Endothelial cell of umbilical vein (primary cell): ENCODE data around the gene TMEM45B. TPM values are rescaled to one million over a fixed set of nuclear protein-coding genes. Genes with fewer than 3 reads are reported as not detected.

Source experiments
- BruUV-seq: library from RNA; stranded (reverse); fragments of 400-500 nt; replicated peaks from 2 replicates; lab custom pipeline; 2021; lab: Mats Ljungman, UMichigan
- CTCF ChIA-PET: fragments of 300-600, 350-600 bp; sonication (Branson Sonifier 250); formaldehyde crosslinking; loops from one replicate; lab custom pipeline; 2021; ENCODE audit warnings: antibody characterized with exemption, inconsistent platforms; lab: Charles Lee
- POLR2A ChIA-PET: fragments of 300-600, 350-600 bp; sonication (Branson Sonifier 250); formaldehyde crosslinking; loops from one replicate; lab custom pipeline; 2021; ENCODE audit warnings: antibody characterized with exemption, inconsistent platforms; lab: Charles Lee
- DNase-seq: peaks from one replicate; pipeline ENCODE4 v3.0.0-alpha.2; 2011; ENCODE audit warnings: low read depth, low spot score
- FAIRE-seq: peaks from 2 replicates; lab custom pipeline; 2011; peaks lifted over from hg19 to GRCh38; lab: Jason Lieb, UNC
- H2AFZ ChIP-seq: 2 replicates; pipeline ENCODE4 v1.6.0; 2012; ENCODE audit warnings: low read depth, low read length, control low read depth, inconsistent platforms
- H3K27ac ChIP-seq: 2 replicates; pipeline ENCODE4 v1.5.1; 2011; ENCODE audit warnings: low read depth, mild to moderate bottlenecking, control low read depth, low read length, moderate library complexity; ENCODE audit not compliant: insufficient read depth
- H3K27me3 ChIP-seq, 2 experiments: 2 replicates each; pipeline versions ENCODE4 v1.6.0 to v1.6.1; 2011; ENCODE audit warnings: low read length in 2 of 2, mixed read lengths in 1 of 2; ENCODE audit not compliant: control insufficient read depth in 2 of 2, insufficient read depth in 2 of 2
- H3K36me3 ChIP-seq, 2 experiments: 2 replicates in 1 of 2; 3 replicates in 1 of 2; pipeline ENCODE4 v1.5.1; 2011; ENCODE audit warnings: low read length in 2 of 2, mild to moderate bottlenecking in 1 of 2, moderate library complexity in 1 of 2; ENCODE audit not compliant: control insufficient read depth in 2 of 2, insufficient read depth in 2 of 2; ENCODE audit errors: extremely low read depth in 1 of 2
- H3K4me1 ChIP-seq: 3 replicates; pipeline ENCODE4 v1.5.1; 2011; ENCODE audit warnings: mild to moderate bottlenecking, low read length; ENCODE audit not compliant: control insufficient read depth, insufficient read depth; ENCODE audit errors: extremely low read depth
- H3K4me2 ChIP-seq: 2 replicates; pipeline ENCODE4 v1.6.1; 2011; ENCODE audit warnings: low read length, control low read depth, mixed read lengths; ENCODE audit not compliant: insufficient read depth
- H3K4me3 ChIP-seq, 3 experiments: fragments of 200-600 bp in 1 of 3; sonication (generic), shearing (Covaris generic) in 1 of 3; replicated peaks in 1 of 3; 2 replicates each; pipeline ENCODE4 v1.5.1; 2011 to 2016; ENCODE audit warnings: control low read depth in 3 of 3, low read length in 3 of 3, mild to moderate bottlenecking in 2 of 3, inconsistent platforms in 1 of 3, low read depth in 1 of 3, moderate library complexity in 1 of 3; ENCODE audit not compliant: insufficient read depth in 1 of 3
- H3K79me2 ChIP-seq: 2 replicates; pipeline ENCODE4 v1.6.0; 2012; ENCODE audit warnings: low read length, inconsistent platforms; ENCODE audit not compliant: control insufficient read depth, insufficient read depth
- H3K9ac ChIP-seq: replicated peaks from 2 replicates; pipeline ENCODE3; 2011; ENCODE audit warnings: low read length, control low read depth; ENCODE audit not compliant: insufficient read depth; ENCODE audit errors: extremely low read depth
- H3K9me1 ChIP-seq: replicated peaks from 3 replicates; pipeline ENCODE4 v1.6.0; 2011; ENCODE audit warnings: mild to moderate bottlenecking, low read length; ENCODE audit not compliant: control insufficient read depth, insufficient read depth; ENCODE audit errors: extremely low read depth
- H3K9me3 ChIP-seq: replicated peaks from 2 replicates; pipeline ENCODE4 v1.5.1; 2012; ENCODE audit warnings: low read length, inconsistent platforms; ENCODE audit not compliant: control insufficient read depth, insufficient read depth
- H4K20me1 ChIP-seq: replicated peaks from 2 replicates; pipeline ENCODE3; 2011; ENCODE audit warnings: mild to moderate bottlenecking, low read length; ENCODE audit not compliant: control insufficient read depth, insufficient read depth; ENCODE audit errors: extremely low read depth
- CTCF ChIP-seq, 2 donors: IDR thresholded peaks; 1 replicate in 1 of 2; 2 replicates in 1 of 2; pipeline ENCODE4 v1.5.1; 2011; ENCODE audit warnings: low read length in 2 of 2, mild to moderate bottlenecking in 2 of 2, moderate library complexity in 2 of 2, control low read depth in 1 of 2, inconsistent platforms in 1 of 2, low read depth in 1 of 2; ENCODE audit not compliant: insufficient read depth in 1 of 2; ENCODE audit errors: extremely low read depth in 1 of 2
- EZH2 ChIP-seq: IDR thresholded peaks from 2 replicates; pipeline ENCODE4 v1.6.1; 2012; ENCODE audit warnings: borderline replicate concordance, low read depth, mild to moderate bottlenecking, moderate library complexity, low read length, inconsistent platforms; ENCODE audit not compliant: severe bottlenecking
- FOS ChIP-seq: IDR thresholded peaks from 2 replicates; pipeline ENCODE4 v1.6.1; 2011; ENCODE audit warnings: mild to moderate bottlenecking, low read length, moderate library complexity, borderline replicate concordance; ENCODE audit not compliant: insufficient read depth
- GATA2 ChIP-seq: IDR thresholded peaks from 2 replicates; pipeline ENCODE4 v1.7.0; 2011; ENCODE audit warnings: low read depth, mild to moderate bottlenecking, moderate library complexity, mixed read lengths, low read length; ENCODE audit not compliant: insufficient read length, insufficient read depth
- JUN ChIP-seq: IDR thresholded peaks from 2 replicates; pipeline ENCODE4 v1.6.1; 2011; ENCODE audit warnings: borderline replicate concordance, low read depth; ENCODE audit not compliant: insufficient read length, insufficient read depth
- MAX ChIP-seq: IDR thresholded peaks from 2 replicates; pipeline ENCODE4 v1.6.1; 2011; ENCODE audit not compliant: insufficient read depth, insufficient read length
- MYC ChIP-seq: IDR thresholded peaks from one replicate; pipeline ENCODE4 v1.6.1; 2011; ENCODE audit warnings: mild to moderate bottlenecking, low read depth, low read length
- POLR2A ChIP-seq: IDR thresholded peaks from 2 replicates; pipeline ENCODE4 v1.6.1; 2012; ENCODE audit warnings: low read depth, mild to moderate bottlenecking, control low read depth, low read length
- POLR2AphosphoS5 ChIP-seq: IDR thresholded peaks from 2 replicates; pipeline ENCODE4 v1.6.1; 2012; ENCODE audit warnings: low read depth, mild to moderate bottlenecking, control low read depth, low read length, moderate library complexity; ENCODE audit not compliant: insufficient read depth
- dilution Hi-C: fragments of 300-500 bp; cut with MboI; formaldehyde crosslinking; loops from one replicate; pipeline ENCODE4 v1.15.0; 2019; ENCODE audit warnings: low sequenced_read_pairs; ENCODE audit not compliant: extremely low pct_ligation_motif_present
- intact Hi-C: fragments of 100-400 bp; cut with micrococcal nuclease; formaldehyde crosslinking; loops from one replicate; pipeline ENCODE4 v1.10.0; 2022
- polyA plus RNA-seq, 4 experiments: library from polyadenylated mRNA; depleted of rRNA in 3 of 4; stranded (reverse) in 3 of 4; unstranded in 1 of 4; fragments of >200 nt; gene quantifications; 2 replicates each; pipeline versions ENCODE4 v1.2.1 to v1.2.3, GENCODE V29; 2011 to 2012; ENCODE audit warnings: missing spikeins in 1 of 4
- total RNA-seq: library from RNA; stranded (reverse); gene quantifications from 2 replicates; pipeline ENCODE4 v1.2.3, GENCODE V29; 2021

Gene TMEM45B
- total and polyA plus RNA-seq, 2 donors (not counting 3 experiments of a cell fraction or from before 2014, with no cell fraction given), result 0.08 TPM; not detected in 1

- H3K4me2 ChIP-seq, result peak overlapping the region; percentile 73
- H3K9me3 ChIP-seq, result no peaks in the 10 kb centered on the region
- CTCF ChIA-PET, result interaction anchor here (1.1 to 2.8 kb wide), 5 partner anchors 14 to 250 kb away, joined by 3 to 26 read pairs (median 4); no protein-coding TSS in a partner anchor
- no peak overlapping the region for H3K9ac ChIP-seq
- dilution Hi-C loops (no loop called here), intact Hi-C loops (loop anchor here (10.0 kb wide), 2 partner anchors 419 to 621 kb away; partner anchors contain the start of gene ZBTB44)
- BruUV-seq, result no TSS peak
- H3K9me1 ChIP-seq, result no peaks in the 10 kb centered on the region
- peak overlapping the region in 1 of 3 experiments; percentile 72 for H3K4me3 ChIP-seq
- H3K36me3 ChIP-seq, result peaks cover 0 to 6% of the 10 kb centered on the region in 2 experiments
- no peaks in the 10 kb centered on the region for H4K20me1 ChIP-seq
- FAIRE-seq, result no peak
- TF ChIP-seq MYC (no peak), CTCF (IDR thresholded peaks at IDR 0.05; ENCODE audit: extremely low read depth in 1 of 2, insufficient read depth in 1 of 2, low read depth in 1 of 2, low read length in 2 of 2) (no peak), GATA2 (no peak), JUN (no peak), MAX (no peak), POLR2AphosphoS5 (no peak), EZH2 (no peak), FOS (no peak), POLR2A (no peak)
- no peak overlapping the region for H3K27ac ChIP-seq
- H3K79me2 ChIP-seq, result peaks cover 20% of the 10 kb centered on the region
- DNase-seq, result no peak
- H3K27me3 ChIP-seq, result no peaks in the 10 kb centered on the region
- peak overlapping the region; percentile 90 for H2AFZ ChIP-seq
- peaks cover 9% of the 10 kb centered on the region for H3K4me1 ChIP-seq
- POLR2A ChIA-PET, result no interaction called here
These were observed 80.4 kb downstream of the TMEM45B start for GRCh38 chr11:129896062-129896461.
